Effector memory CD8-positive, alpha-beta T cell (primary cell): ENCODE measurements around the gene TMEM200C.

ENCODE experiments used
- ATAC-seq: fragments of 150-1000 bp; cut with Tn5 transposase; replicated peaks from 2 replicates; pipeline ENCODE4 v1.10.0; 2021; ENCODE audit warnings: mild to moderate bottlenecking, moderate library complexity
- DNase-seq, 3 experiments: peaks; one replicate each; pipeline ENCODE4 v3.0.0; 2021
- H3K27ac Mint-ChIP-seq, 2 donors: one replicate each; pipeline ENCODE4 v1.8.0; 2022; ENCODE audit warnings: mild to moderate bottlenecking in 2 of 2, mixed read lengths in 2 of 2, moderate library complexity in 2 of 2
- H3K27me3 Mint-ChIP-seq, 2 donors: one replicate each; pipeline ENCODE4 v1.8.0; 2022; ENCODE audit warnings: mixed read lengths in 2 of 2
- H3K36me3 Mint-ChIP-seq: one replicate; pipeline ENCODE4 v1.8.0; 2022; ENCODE audit warnings: mild to moderate bottlenecking, moderate library complexity, mixed read lengths; ENCODE audit not compliant: insufficient read depth
- H3K4me1 Mint-ChIP-seq, 2 donors: one replicate each; pipeline ENCODE4 v1.8.0; 2022; ENCODE audit warnings: low read depth in 2 of 2, mixed read lengths in 2 of 2
- H3K4me3 Mint-ChIP-seq, 2 donors: one replicate each; pipeline ENCODE4 v1.8.0; 2022; ENCODE audit warnings: mild to moderate bottlenecking in 2 of 2, mixed read lengths in 2 of 2, moderate library complexity in 2 of 2
- H3K9me3 Mint-ChIP-seq, 2 donors: one replicate each; pipeline ENCODE4 v1.8.0; 2022; ENCODE audit warnings: mixed read lengths in 2 of 2
- total RNA-seq, 9 experiments: gene quantifications; one replicate each; lab custom pipeline; 2026; lab: John Stamatoyannopoulos, UW

Gene TMEM200C
- 0 to 0.66 (median 0) reads per million in 9 experiments for total RNA-seq

GRCh38 chr18:5895299-5895875 is at the start of gene TMEM200C:
TSS of gene TMEM200C (minus strand) at chr18:5895522. CDS start at chr18:5892063, 3,459 bp downstream.
- DNase-seq, result no peak
- Mint-ChIP-seq H3K4me3 (peak within 1 kb of the TSS in 1 of 2 donors; percentile 24), H3K27ac (no peak within 1 kb of the TSS), H3K9me3 (peaks cover 0 to 8% of the 10 kb centered on the region in 2 donors), H3K4me1 (peaks cover 0 to 3% of the 10 kb centered on the region in 2 donors), H3K27me3 (peaks cover 66 to 76% of the 10 kb centered on the region in 2 donors), H3K36me3 (no peaks in the 10 kb centered on the region)
- no peak for ATAC-seq

GRCh38 chr18:5944448-5944847 is 49.1 kb upstream of the TMEM200C start:
- Mint-ChIP-seq H3K4me1 (no peaks in the 10 kb centered on the region), H3K36me3 (no peaks in the 10 kb centered on the region)

GRCh38 chr18:5943514-5943913 is 48.2 kb upstream of the TMEM200C start:
- ATAC-seq (no peak), DNase-seq (no peak)
- no peaks in the 10 kb centered on the region for H3K27me3 Mint-ChIP-seq
- no peak overlapping the region for H3K4me3 Mint-ChIP-seq
- H3K27ac Mint-ChIP-seq, result no peak overlapping the region
- H3K4me1 Mint-ChIP-seq, result no peaks in the 10 kb centered on the region
- no peaks in the 10 kb centered on the region for H3K36me3 Mint-ChIP-seq
- peaks cover 0 to 5% of the 10 kb centered on the region in 2 donors for H3K9me3 Mint-ChIP-seq

More at GRCh38 chr18:5944448-5944847, 49.1 kb upstream of the TMEM200C start:
- no peak overlapping the region for H3K27ac Mint-ChIP-seq
- peaks cover 0 to 5% of the 10 kb centered on the region in 2 donors for H3K9me3 Mint-ChIP-seq
- ATAC-seq (no peak), DNase-seq (no peak)
- no peaks in the 10 kb centered on the region for H3K27me3 Mint-ChIP-seq
- no peak overlapping the region for H3K4me3 Mint-ChIP-seq

- DNase-seq (no peak), ATAC-seq (no peak)
- no peaks in the 10 kb centered on the region for H3K27me3 Mint-ChIP-seq
- H3K9me3 Mint-ChIP-seq, result peaks cover 0 to 8% of the 10 kb centered on the region in 2 donors
- H3K27ac Mint-ChIP-seq, result no peak overlapping the region
- peaks cover 3% of the 10 kb centered on the region for H3K36me3 Mint-ChIP-seq
- H3K4me3 Mint-ChIP-seq, result no peak overlapping the region
- H3K4me1 Mint-ChIP-seq, result no peaks in the 10 kb centered on the region
These were observed 47.3 kb upstream of the TMEM200C start for GRCh38 chr18:5942591-5942990.

- no peak overlapping the region for H3K4me3 Mint-ChIP-seq
- peaks cover 3% of the 10 kb centered on the region for H3K36me3 Mint-ChIP-seq
- ATAC-seq (no peak), DNase-seq (no peak)
- no peak overlapping the region for H3K27ac Mint-ChIP-seq
- peaks cover 0 to 15% of the 10 kb centered on the region in 2 donors for H3K9me3 Mint-ChIP-seq
- H3K27me3 Mint-ChIP-seq, result no peaks in the 10 kb centered on the region
- no peaks in the 10 kb centered on the region for H3K4me1 Mint-ChIP-seq
These were observed 46.6 kb upstream of the TMEM200C start for GRCh38 chr18:5941890-5942289.

GRCh38 chr18:5939801-5940667 is 44.7 kb upstream of the TMEM200C start:
- no peaks in the 10 kb centered on the region for H3K4me1 Mint-ChIP-seq
- no peak for DNase-seq
- H3K27me3 Mint-ChIP-seq, result no peaks in the 10 kb centered on the region
- H3K4me3 Mint-ChIP-seq, result no peak overlapping the region
- H3K9me3 Mint-ChIP-seq, result peaks cover 0 to 19% of the 10 kb centered on the region in 2 donors
- H3K27ac Mint-ChIP-seq, result no peak overlapping the region
- peaks cover 3% of the 10 kb centered on the region for H3K36me3 Mint-ChIP-seq
- ATAC-seq, result no peak

GRCh38 chr18:5937795-5938194 is 42.5 kb upstream of the TMEM200C start:
- Mint-ChIP-seq H3K36me3 (peaks cover 3% of the 10 kb centered on the region), H3K27ac (no peak overlapping the region), H3K4me1 (no peaks in the 10 kb centered on the region), H3K27me3 (peaks cover 0 to 5% of the 10 kb centered on the region in 2 donors), H3K9me3 (peaks cover 0 to 13% of the 10 kb centered on the region in 2 donors), H3K4me3 (no peak overlapping the region)
- no peak for DNase-seq
- no peak for ATAC-seq

- DNase-seq, result no peak
- Mint-ChIP-seq H3K9me3 (peaks cover 0 to 13% of the 10 kb centered on the region in 2 donors), H3K27me3 (peaks cover 0 to 5% of the 10 kb centered on the region in 2 donors), H3K27ac (no peak overlapping the region), H3K36me3 (peaks cover 3% of the 10 kb centered on the region), H3K4me1 (no peaks in the 10 kb centered on the region), H3K4me3 (no peak overlapping the region)
- no peak for ATAC-seq
These were observed 41.8 kb upstream of the TMEM200C start for GRCh38 chr18:5937121-5937520.

- H3K36me3 Mint-ChIP-seq, result no peaks in the 10 kb centered on the region
- peaks cover 0 to 5% of the 10 kb centered on the region in 2 donors for H3K27me3 Mint-ChIP-seq
- H3K4me1 Mint-ChIP-seq, result no peaks in the 10 kb centered on the region
- ATAC-seq (no peak), DNase-seq (no peak)
- H3K4me3 Mint-ChIP-seq, result no peak overlapping the region
- peaks cover 5 to 6% of the 10 kb centered on the region in 2 donors for H3K9me3 Mint-ChIP-seq
- H3K27ac Mint-ChIP-seq, result no peak overlapping the region
These were observed 35.5 kb upstream of the TMEM200C start for GRCh38 chr18:5930789-5931188.

- DNase-seq, result no peak
- peaks cover 0 to 19% of the 10 kb centered on the region in 2 donors for H3K9me3 Mint-ChIP-seq
These were observed 23.0 kb upstream of the TMEM200C start for GRCh38 chr18:5918205-5918858.

GRCh38 chr18:5914951-5915350 is 19.6 kb upstream of the TMEM200C start:
- no peaks in the 10 kb centered on the region for H3K27me3 Mint-ChIP-seq
- no peak for ATAC-seq

More at GRCh38 chr18:5918205-5918858, 23.0 kb upstream of the TMEM200C start:
- ATAC-seq, result no peak
- Mint-ChIP-seq H3K4me1 (no peaks in the 10 kb centered on the region), H3K4me3 (no peak overlapping the region), H3K27ac (no peak overlapping the region), H3K36me3 (no peaks in the 10 kb centered on the region), H3K27me3 (no peaks in the 10 kb centered on the region)

GRCh38 chr18:5914016-5914415 is 18.7 kb upstream of the TMEM200C start:
- no peak overlapping the region for H3K4me3 Mint-ChIP-seq
- H3K9me3 Mint-ChIP-seq, result peaks cover 1 to 10% of the 10 kb centered on the region in 2 donors
- DNase-seq, result no peak
- H3K36me3 Mint-ChIP-seq, result no peaks in the 10 kb centered on the region
- no peak for ATAC-seq
- H3K27ac Mint-ChIP-seq, result no peak overlapping the region
- no peaks in the 10 kb centered on the region for H3K27me3 Mint-ChIP-seq
- H3K4me1 Mint-ChIP-seq, result no peaks in the 10 kb centered on the region

More at GRCh38 chr18:5914951-5915350, 19.6 kb upstream of the TMEM200C start:
- DNase-seq, result no peak
- Mint-ChIP-seq H3K36me3 (no peaks in the 10 kb centered on the region), H3K4me3 (no peak overlapping the region), H3K4me1 (no peaks in the 10 kb centered on the region), H3K9me3 (peaks cover under 1 to 10% of the 10 kb centered on the region in 2 donors), H3K27ac (no peak overlapping the region)

- ATAC-seq, result no peak
- Mint-ChIP-seq H3K9me3 (peaks cover 1 to 6% of the 10 kb centered on the region in 2 donors), H3K27me3 (no peaks in the 10 kb centered on the region), H3K4me3 (no peak overlapping the region), H3K36me3 (no peaks in the 10 kb centered on the region), H3K4me1 (no peaks in the 10 kb centered on the region), H3K27ac (no peak overlapping the region)
- no peak for DNase-seq
These were observed 17.2 kb upstream of the TMEM200C start for GRCh38 chr18:5912566-5912965.
